WTC11 (cell line): ENCODE data around the gene CDH6.

ENCODE experiments used
- ATF1 ChIP-seq: sonication (generic); formaldehyde crosslinking; IDR thresholded peaks from 2 replicates; pipeline ENCODE4 v1.8.1; 2023; ENCODE audit warnings: mild to moderate bottlenecking, moderate library complexity, missing genetic modification reagents
- CREB1 ChIP-seq: sonication (generic); formaldehyde crosslinking; IDR thresholded peaks from 2 replicates; pipeline ENCODE4 v1.8.0; 2023; ENCODE audit warnings: mild to moderate bottlenecking, missing genetic modification reagents
- ETV6 ChIP-seq: sonication (generic); formaldehyde crosslinking; IDR thresholded peaks from 2 replicates; pipeline ENCODE4 v1.8.1; 2022; ENCODE audit warnings: mild to moderate bottlenecking, missing genetic modification reagents
- NR2C2 ChIP-seq: sonication (generic); formaldehyde crosslinking; IDR thresholded peaks from 2 replicates; pipeline ENCODE4 v1.8.0; 2022; ENCODE audit warnings: mild to moderate bottlenecking, missing genetic modification reagents
- TF ChIP-seq, protein P1 (sequence below): sonication (generic); formaldehyde crosslinking; IDR thresholded peaks from 2 replicates; pipeline ENCODE4 v1.8.1; 2023; ENCODE audit warnings: mild to moderate bottlenecking, missing genetic modification reagents, moderate library complexity
- TF ChIP-seq, protein P2 (sequence below): fragments of 200-600 bp; IDR thresholded peaks from 2 replicates; pipeline ENCODE4 v1.8.0; 2022; ENCODE audit warnings: antibody characterized with exemption

DNA sequence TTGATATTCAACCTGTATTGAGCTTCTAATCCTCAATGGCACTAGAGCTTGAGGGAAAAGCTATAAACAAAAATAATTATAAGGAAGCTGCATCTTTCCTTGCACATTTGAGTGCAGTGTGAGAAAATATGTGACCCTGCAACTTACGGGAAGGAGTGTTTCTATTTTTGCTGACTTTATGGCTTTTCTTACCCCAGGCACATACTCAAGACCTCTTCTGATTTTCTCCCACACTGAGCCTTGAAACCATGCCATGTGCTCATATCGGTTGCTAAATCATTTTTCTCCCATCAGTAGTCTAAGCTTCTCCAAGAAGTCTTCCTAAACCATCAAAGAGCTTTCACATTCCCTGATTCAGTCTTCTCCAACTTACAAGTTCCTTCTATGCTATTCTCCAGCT lies 91.5 kb downstream of the CDH6 start:
- TF ChIP-seq, protein P1, sequence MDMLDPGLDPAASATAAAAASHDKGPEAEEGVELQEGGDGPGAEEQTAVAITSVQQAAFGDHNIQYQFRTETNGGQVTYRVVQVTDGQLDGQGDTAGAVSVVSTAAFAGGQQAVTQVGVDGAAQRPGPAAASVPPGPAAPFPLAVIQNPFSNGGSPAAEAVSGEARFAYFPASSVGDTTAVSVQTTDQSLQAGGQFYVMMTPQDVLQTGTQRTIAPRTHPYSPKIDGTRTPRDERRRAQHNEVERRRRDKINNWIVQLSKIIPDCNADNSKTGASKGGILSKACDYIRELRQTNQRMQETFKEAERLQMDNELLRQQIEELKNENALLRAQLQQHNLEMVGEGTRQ (CRISPR knock-in tag) = no peak
- TF ChIP-seq NR2C2 (CRISPR knock-in tag) (no peak), CREB1 (no peak), ETV6 (no peak), ATF1 (CRISPR knock-in tag) (no peak)
- TF ChIP-seq, protein P2, sequence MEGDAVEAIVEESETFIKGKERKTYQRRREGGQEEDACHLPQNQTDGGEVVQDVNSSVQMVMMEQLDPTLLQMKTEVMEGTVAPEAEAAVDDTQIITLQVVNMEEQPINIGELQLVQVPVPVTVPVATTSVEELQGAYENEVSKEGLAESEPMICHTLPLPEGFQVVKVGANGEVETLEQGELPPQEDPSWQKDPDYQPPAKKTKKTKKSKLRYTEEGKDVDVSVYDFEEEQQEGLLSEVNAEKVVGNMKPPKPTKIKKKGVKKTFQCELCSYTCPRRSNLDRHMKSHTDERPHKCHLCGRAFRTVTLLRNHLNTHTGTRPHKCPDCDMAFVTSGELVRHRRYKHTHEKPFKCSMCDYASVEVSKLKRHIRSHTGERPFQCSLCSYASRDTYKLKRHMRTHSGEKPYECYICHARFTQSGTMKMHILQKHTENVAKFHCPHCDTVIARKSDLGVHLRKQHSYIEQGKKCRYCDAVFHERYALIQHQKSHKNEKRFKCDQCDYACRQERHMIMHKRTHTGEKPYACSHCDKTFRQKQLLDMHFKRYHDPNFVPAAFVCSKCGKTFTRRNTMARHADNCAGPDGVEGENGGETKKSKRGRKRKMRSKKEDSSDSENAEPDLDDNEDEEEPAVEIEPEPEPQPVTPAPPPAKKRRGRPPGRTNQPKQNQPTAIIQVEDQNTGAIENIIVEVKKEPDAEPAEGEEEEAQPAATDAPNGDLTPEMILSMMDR = no peak
